ENCODE measurements around the gene SFXN3.

DNA sequence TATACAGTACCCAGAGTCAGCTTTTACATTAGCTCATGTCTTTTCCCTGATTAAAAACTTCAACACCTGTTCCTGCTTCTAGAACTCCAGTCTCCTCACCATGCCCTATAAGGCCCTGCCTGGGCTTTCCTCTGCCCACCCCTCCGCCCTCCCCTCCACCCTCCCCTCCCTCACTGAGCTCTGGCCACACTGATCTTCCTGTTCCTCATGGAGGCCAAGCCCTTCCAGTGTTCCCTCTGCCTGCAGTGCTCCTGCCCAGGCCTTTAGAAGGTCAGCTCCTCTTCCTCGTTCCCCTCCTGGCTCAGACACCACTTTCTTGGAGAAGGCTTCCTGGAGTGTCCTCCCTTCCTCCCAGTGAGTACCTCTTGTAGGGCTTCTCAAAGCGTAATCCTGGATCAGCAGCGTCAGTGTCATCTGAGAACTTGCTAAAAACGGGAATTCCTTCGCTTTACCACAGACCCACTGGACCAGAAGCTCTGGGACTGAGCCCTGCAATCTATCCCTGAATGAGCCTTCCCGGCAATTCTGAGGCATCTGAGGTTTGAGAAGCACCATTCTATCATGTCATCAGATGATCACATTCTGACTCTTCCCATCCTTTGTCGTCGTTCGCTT lies 3.8 kb upstream of the SFXN3 start:
- TF ChIP-seq CTCF (conservative IDR thresholded peaks at IDR 0.05) (no peak), EZH2 (IDR thresholded peaks at IDR 0.05; ENCODE audit: low read depth) (no peak)

All from PC-9 (cell line).